K562 (cell line): ENCODE data around the gene ATXN7L1. TPM values are rescaled to one million over a fixed set of nuclear protein-coding genes. Genes with fewer than 3 reads are reported as not detected.

Source experiments
- BACH1 ChIP-seq: fragments of 200-800 bp; sonication (Bioruptor generic); IDR thresholded peaks from 2 replicates; pipeline ENCODE4 v1.6.1; 2016; ENCODE audit warnings: missing genetic modification characterization, missing compliant biosample characterization
- CBX2 ChIP-seq: fragments of 200-600 bp; sonication (generic); IDR thresholded peaks from one replicate; pipeline ENCODE4 v1.6.1; 2012; ENCODE audit warnings: mild to moderate bottlenecking, low read length, inconsistent platforms; ENCODE audit not compliant: insufficient read depth, poor library complexity, severe bottlenecking
- FOXJ2 ChIP-seq: fragments of 200-800 bp; sonication (Bioruptor generic); IDR thresholded peaks from 2 replicates; pipeline ENCODE4 v1.6.1; 2016; ENCODE audit warnings: missing genetic modification characterization, missing compliant biosample characterization
- HMG20A ChIP-seq: fragments of 450-650 bp; formaldehyde crosslinking; conservative IDR thresholded peaks from 2 replicates; pipeline ENCODE4 v1.4.0; 2020; ENCODE audit warnings: mild to moderate bottlenecking, mixed read lengths
- MAZ ChIP-seq, 2 experiments: fragments of 450-650 bp in 1 of 2; sonication (generic) in 1 of 2; formaldehyde crosslinking; IDR thresholded peaks in 1 of 2; conservative IDR thresholded peaks in 1 of 2; 2 replicates each; pipeline versions ENCODE4 v1.4.0 to v1.5.0; 2020; ENCODE audit warnings: mild to moderate bottlenecking in 1 of 2, missing genetic modification reagents in 1 of 2
- MBD2 ChIP-seq: sonication (generic); IDR thresholded peaks from 2 replicates; pipeline ENCODE4 v1.6.1; 2016; ENCODE audit warnings: low read depth, borderline replicate concordance
- NR1H2 ChIP-seq: sonication (generic); formaldehyde crosslinking; IDR thresholded peaks from 2 replicates; pipeline ENCODE4 v1.4.0; 2020; ENCODE audit warnings: mild to moderate bottlenecking, missing genetic modification reagents
- RAD21 ChIP-seq, 2 experiments: fragments of 250-450 bp in 1 of 2; fragments of 450-650 bp in 1 of 2; sonication (Bioruptor Pico) in 1 of 2; formaldehyde crosslinking in 1 of 2; IDR thresholded peaks in 1 of 2; conservative IDR thresholded peaks in 1 of 2; 2 replicates each; pipeline versions ENCODE4 v1.4.0 to v1.8.0; 2020 to 2022; ENCODE audit warnings: mild to moderate bottlenecking in 2 of 2, moderate library complexity in 1 of 2
- SNRNP70 ChIP-seq: fragments of 200-400 bp; formaldehyde crosslinking; optimal IDR thresholded peaks from 2 replicates; pipeline ENCODE3; 2017; ENCODE audit warnings: low read depth, low read length
- WHSC1 ChIP-seq: IDR thresholded peaks from one replicate; pipeline ENCODE4 v1.6.1; 2012; ENCODE audit warnings: low read length, control low read depth, inconsistent platforms
- ZFP36 ChIP-seq: fragments of 150-350 bp; IDR thresholded peaks from 2 replicates; pipeline ENCODE4 v1.6.1; 2018; ENCODE audit warnings: low read length, low read depth; ENCODE audit not compliant: partially characterized antibody
- ZNF232 ChIP-seq: sonication (generic); formaldehyde crosslinking; IDR thresholded peaks from 2 replicates; pipeline ENCODE4 v1.8.0; 2022; ENCODE audit warnings: mild to moderate bottlenecking, missing genetic modification reagents
- polyA plus RNA-seq, 8 experiments: library from polyadenylated mRNA; depleted of rRNA in 4 of 8; stranded (reverse) in 5 of 8; unstranded in 3 of 8; fragments of >200 nt; fragmentation: Nextera tagmentation in 2 of 8; fragmentation: Illumina TruSeq in 1 of 8; extraction: Ambion mirVana in 2 of 8; extraction: Trizol in 1 of 8; gene quantifications; 2 replicates each; pipeline versions ENCODE4 v1.2.1 to v1.2.3, GENCODE V29; 2011 to 2014; ENCODE audit warnings: inconsistent platforms in 1 of 8, missing spikeins in 1 of 8
- total RNA-seq, 7 experiments: library from RNA; depleted of rRNA in 6 of 7; stranded (reverse); fragments of >200 nt in 6 of 7; fragmentation: Illumina TruSeq in 2 of 7; extraction: Trizol in 2 of 7; gene quantifications; 2 replicates each; pipeline versions ENCODE4 v1.2.1 to v1.2.3, GENCODE V29; 2011 to 2021; ENCODE audit warnings: low replicate concordance in 1 of 7
- TF ChIP-seq, protein P1 (sequence below): fragments of 200-600 bp; sonication (generic); IDR thresholded peaks from one replicate; pipeline ENCODE4 v1.6.1; 2012; ENCODE audit warnings: mild to moderate bottlenecking, low read depth, low read length, inconsistent platforms

ATXN7L1 gene
- total and polyA plus RNA-seq, 9 of the 15 experiments (the other 6 are each of a cell fraction or from before 2014, with no cell fraction given) = 6.6 to 13.7 (median 10.7) TPM

DNA sequence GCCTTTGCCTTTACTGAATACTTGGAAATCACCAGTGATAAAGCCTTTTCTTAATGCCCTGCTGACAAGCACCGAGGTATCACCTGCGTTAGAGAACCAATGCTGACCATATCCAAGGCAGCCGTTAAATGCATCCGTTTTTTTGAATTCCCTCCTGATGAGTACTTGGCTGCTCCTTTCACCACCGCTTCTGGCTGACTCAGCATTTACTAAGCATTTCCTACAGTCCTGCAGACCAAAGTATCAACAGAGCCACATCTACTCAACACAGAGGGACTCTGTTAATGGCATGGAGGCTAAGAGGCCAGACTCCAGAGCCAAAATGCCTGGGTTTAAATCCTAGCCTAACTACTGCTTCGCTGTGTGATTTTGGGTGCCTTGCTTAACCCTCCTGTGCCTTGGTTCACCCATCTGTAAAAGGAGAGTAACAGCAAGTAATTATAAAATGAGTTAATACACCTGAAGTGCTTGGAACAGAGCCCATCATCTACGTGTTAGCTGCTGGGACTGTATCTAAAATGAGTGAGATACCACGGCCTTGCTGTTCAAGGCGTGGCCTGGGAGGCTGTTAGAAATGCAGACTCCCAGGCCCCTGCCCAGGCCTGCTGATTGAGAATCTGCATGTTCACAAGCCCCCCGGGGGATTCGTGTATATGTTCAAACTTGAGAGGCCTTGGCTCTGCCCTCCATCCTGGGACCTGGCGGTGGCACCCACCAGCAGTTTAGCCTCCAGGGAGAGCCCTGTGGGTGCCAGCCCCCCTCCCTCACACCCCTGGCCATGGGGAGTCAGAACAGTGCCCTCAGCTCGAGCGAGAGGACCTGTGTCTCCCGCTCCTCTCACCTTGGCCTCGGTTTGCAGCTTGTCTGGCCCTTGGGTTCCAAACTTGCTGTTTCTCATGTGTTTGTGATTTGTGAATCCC lies 264.3 kb downstream of the ATXN7L1 start (continued):
- TF ChIP-seq MAZ (CRISPR knock-in tag; conservative IDR thresholded peaks at IDR 0.05 in 1 of 2, IDR thresholded peaks at IDR 0.05 in 1 of 2) = no peak
- no peak for TF ChIP-seq ZNF232 (CRISPR knock-in tag)
- no peak for TF ChIP-seq RAD21 (CRISPR knock-in tag; conservative IDR thresholded peaks at IDR 0.05 in 1 of 2, IDR thresholded peaks at IDR 0.05 in 1 of 2)
- no peak for TF ChIP-seq SNRNP70
- no peak for TF ChIP-seq HMG20A (CRISPR knock-in tag)
- TF ChIP-seq BACH1 = peak; percentile 77; the same call in 1 of the 2 replicates
- TF ChIP-seq FOXJ2 (tag) = no peak
- TF ChIP-seq ZFP36 = peak; percentile 81
- no peak for TF ChIP-seq MBD2
- TF ChIP-seq, protein P1, sequence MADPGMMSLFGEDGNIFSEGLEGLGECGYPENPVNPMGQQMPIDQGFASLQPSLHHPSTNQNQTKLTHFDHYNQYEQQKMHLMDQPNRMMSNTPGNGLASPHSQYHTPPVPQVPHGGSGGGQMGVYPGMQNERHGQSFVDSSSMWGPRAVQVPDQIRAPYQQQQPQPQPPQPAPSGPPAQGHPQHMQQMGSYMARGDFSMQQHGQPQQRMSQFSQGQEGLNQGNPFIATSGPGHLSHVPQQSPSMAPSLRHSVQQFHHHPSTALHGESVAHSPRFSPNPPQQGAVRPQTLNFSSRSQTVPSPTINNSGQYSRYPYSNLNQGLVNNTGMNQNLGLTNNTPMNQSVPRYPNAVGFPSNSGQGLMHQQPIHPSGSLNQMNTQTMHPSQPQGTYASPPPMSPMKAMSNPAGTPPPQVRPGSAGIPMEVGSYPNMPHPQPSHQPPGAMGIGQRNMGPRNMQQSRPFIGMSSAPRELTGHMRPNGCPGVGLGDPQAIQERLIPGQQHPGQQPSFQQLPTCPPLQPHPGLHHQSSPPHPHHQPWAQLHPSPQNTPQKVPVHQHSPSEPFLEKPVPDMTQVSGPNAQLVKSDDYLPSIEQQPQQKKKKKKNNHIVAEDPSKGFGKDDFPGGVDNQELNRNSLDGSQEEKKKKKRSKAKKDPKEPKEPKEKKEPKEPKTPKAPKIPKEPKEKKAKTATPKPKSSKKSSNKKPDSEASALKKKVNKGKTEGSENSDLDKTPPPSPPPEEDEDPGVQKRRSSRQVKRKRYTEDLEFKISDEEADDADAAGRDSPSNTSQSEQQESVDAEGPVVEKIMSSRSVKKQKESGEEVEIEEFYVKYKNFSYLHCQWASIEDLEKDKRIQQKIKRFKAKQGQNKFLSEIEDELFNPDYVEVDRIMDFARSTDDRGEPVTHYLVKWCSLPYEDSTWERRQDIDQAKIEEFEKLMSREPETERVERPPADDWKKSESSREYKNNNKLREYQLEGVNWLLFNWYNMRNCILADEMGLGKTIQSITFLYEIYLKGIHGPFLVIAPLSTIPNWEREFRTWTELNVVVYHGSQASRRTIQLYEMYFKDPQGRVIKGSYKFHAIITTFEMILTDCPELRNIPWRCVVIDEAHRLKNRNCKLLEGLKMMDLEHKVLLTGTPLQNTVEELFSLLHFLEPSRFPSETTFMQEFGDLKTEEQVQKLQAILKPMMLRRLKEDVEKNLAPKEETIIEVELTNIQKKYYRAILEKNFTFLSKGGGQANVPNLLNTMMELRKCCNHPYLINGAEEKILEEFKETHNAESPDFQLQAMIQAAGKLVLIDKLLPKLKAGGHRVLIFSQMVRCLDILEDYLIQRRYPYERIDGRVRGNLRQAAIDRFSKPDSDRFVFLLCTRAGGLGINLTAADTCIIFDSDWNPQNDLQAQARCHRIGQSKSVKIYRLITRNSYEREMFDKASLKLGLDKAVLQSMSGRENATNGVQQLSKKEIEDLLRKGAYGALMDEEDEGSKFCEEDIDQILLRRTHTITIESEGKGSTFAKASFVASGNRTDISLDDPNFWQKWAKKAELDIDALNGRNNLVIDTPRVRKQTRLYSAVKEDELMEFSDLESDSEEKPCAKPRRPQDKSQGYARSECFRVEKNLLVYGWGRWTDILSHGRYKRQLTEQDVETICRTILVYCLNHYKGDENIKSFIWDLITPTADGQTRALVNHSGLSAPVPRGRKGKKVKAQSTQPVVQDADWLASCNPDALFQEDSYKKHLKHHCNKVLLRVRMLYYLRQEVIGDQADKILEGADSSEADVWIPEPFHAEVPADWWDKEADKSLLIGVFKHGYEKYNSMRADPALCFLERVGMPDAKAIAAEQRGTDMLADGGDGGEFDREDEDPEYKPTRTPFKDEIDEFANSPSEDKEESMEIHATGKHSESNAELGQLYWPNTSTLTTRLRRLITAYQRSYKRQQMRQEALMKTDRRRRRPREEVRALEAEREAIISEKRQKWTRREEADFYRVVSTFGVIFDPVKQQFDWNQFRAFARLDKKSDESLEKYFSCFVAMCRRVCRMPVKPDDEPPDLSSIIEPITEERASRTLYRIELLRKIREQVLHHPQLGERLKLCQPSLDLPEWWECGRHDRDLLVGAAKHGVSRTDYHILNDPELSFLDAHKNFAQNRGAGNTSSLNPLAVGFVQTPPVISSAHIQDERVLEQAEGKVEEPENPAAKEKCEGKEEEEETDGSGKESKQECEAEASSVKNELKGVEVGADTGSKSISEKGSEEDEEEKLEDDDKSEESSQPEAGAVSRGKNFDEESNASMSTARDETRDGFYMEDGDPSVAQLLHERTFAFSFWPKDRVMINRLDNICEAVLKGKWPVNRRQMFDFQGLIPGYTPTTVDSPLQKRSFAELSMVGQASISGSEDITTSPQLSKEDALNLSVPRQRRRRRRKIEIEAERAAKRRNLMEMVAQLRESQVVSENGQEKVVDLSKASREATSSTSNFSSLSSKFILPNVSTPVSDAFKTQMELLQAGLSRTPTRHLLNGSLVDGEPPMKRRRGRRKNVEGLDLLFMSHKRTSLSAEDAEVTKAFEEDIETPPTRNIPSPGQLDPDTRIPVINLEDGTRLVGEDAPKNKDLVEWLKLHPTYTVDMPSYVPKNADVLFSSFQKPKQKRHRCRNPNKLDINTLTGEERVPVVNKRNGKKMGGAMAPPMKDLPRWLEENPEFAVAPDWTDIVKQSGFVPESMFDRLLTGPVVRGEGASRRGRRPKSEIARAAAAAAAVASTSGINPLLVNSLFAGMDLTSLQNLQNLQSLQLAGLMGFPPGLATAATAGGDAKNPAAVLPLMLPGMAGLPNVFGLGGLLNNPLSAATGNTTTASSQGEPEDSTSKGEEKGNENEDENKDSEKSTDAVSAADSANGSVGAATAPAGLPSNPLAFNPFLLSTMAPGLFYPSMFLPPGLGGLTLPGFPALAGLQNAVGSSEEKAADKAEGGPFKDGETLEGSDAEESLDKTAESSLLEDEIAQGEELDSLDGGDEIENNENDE = no peak
- TF ChIP-seq NR1H2 (CRISPR knock-in tag) = no peak
- no peak for TF ChIP-seq WHSC1
- TF ChIP-seq CBX2 = no peak
